HG02852 (cell line): Measurements from ENCODE around the gene KMT2C.

Experiments
- ATAC-seq: cut with Tn5 transposase; IDR thresholded peaks from one replicate; pipeline ENCODE4 v1.9.1; 2021; ENCODE audit warnings: mild to moderate bottlenecking, moderate library complexity; ENCODE audit not compliant: unreplicated experiment

The KMT2C gene

GRCh38 chr7:152148706-152149105 is 287.1 kb downstream of the KMT2C start:
- ATAC-seq, result no peak

GRCh38 chr7:152145853-152146466 is 289.8 kb downstream of the KMT2C start:
- ATAC-seq, result no peak

GRCh38 chr7:152144557-152145245 is 291.1 kb downstream of the KMT2C start:
- no peak for ATAC-seq

- ATAC-seq, result no peak
Observed at GRCh38 chr7:152142976-152143595, 292.7 kb downstream of the KMT2C start.

- ATAC-seq, result no peak
Observed at GRCh38 chr7:152140560-152140959, 295.2 kb downstream of the KMT2C start.

GRCh38 chr7:152140067-152140466 is 295.7 kb downstream of the KMT2C start:
- no peak for ATAC-seq

- ATAC-seq, result no peak
Observed at GRCh38 chr7:152137476-152138025, 298.3 kb downstream of the KMT2C start.

- ATAC-seq, result no peak
Observed at GRCh38 chr7:152136686-152137085, 299.1 kb downstream of the KMT2C start.

GRCh38 chr7:152133804-152134203 is 302.0 kb downstream of the KMT2C start:
- no peak for ATAC-seq

GRCh38 chr7:152132812-152133211 is 303.0 kb downstream of the KMT2C start:
- ATAC-seq, result no peak

GRCh38 chr7:152131981-152132494 is 303.8 kb downstream of the KMT2C start:
- ATAC-seq, result no peak

- no peak for ATAC-seq
Observed at GRCh38 chr7:152130658-152131590, 304.9 kb downstream of the KMT2C start.

- ATAC-seq, result no peak
Observed at GRCh38 chr7:152129682-152130081, 306.1 kb downstream of the KMT2C start.

GRCh38 chr7:152128741-152129461 is 306.9 kb downstream of the KMT2C start:
- no peak for ATAC-seq

GRCh38 chr7:152128252-152128651 is 307.6 kb downstream of the KMT2C start:
- ATAC-seq, result no peak

GRCh38 chr7:152127229-152127628 is 308.6 kb downstream of the KMT2C start:
- no peak for ATAC-seq

GRCh38 chr7:152126741-152127140 is 309.1 kb downstream of the KMT2C start:
- ATAC-seq, result no peak

- ATAC-seq, result no peak
Observed at GRCh38 chr7:152122540-152122939, 313.3 kb downstream of the KMT2C start.

- no peak for ATAC-seq
Observed at GRCh38 chr7:152121432-152121831, 314.4 kb downstream of the KMT2C start.

- ATAC-seq, result no peak
Observed at GRCh38 chr7:152120776-152121175, 315.0 kb downstream of the KMT2C start.
